Neural cell (in vitro differentiated cells): ENCODE measurements around the gene FILIP1L. TPM values are rescaled to one million over a fixed set of nuclear protein-coding genes. Genes with fewer than 3 reads are reported as not detected.

Source experiments
- H2AFZ ChIP-seq: fragments of 200-600, 300-800 bp; sonication (generic), shearing (Covaris generic); 2 replicates; pipeline ENCODE4 v1.6.0; 2014; ENCODE audit warnings: low read depth, mild to moderate bottlenecking, antibody characterized with exemption, low read length, moderate library complexity
- H3F3A ChIP-seq: fragments of 200-600 bp; shearing (Covaris generic); 2 replicates; pipeline ENCODE4 v1.6.1; 2016; ENCODE audit warnings: mild to moderate bottlenecking, moderate library complexity, mixed read lengths, antibody characterized with exemption, low read length; ENCODE audit not compliant: insufficient read depth, poor library complexity, severe bottlenecking
- H3K27ac ChIP-seq: fragments of 200-600, 300-800 bp; sonication (generic), shearing (Covaris generic); 2 replicates; pipeline ENCODE4 v1.5.1; 2014; ENCODE audit warnings: mild to moderate bottlenecking, low read length, moderate library complexity
- H3K27me3 ChIP-seq: fragments of 300-800, 200-600 bp; sonication (generic), shearing (Covaris generic); 2 replicates; pipeline ENCODE4 v1.6.0; 2014; ENCODE audit warnings: mild to moderate bottlenecking, low read depth, low read length, moderate library complexity; ENCODE audit not compliant: insufficient read depth
- H3K36me3 ChIP-seq: fragments of 300-800, 200-600 bp; sonication (generic), shearing (Covaris generic); 2 replicates; pipeline ENCODE4 v1.5.1; 2014; ENCODE audit warnings: mild to moderate bottlenecking, antibody characterized with exemption, low read length, moderate library complexity; ENCODE audit not compliant: insufficient read depth
- H3K4me2 ChIP-seq: fragments of 300-800, 200-600 bp; sonication (generic), shearing (Covaris generic); 2 replicates; pipeline ENCODE4 v1.6.0; 2014; ENCODE audit warnings: mild to moderate bottlenecking, low read length
- H3K4me3 ChIP-seq: fragments of 300-800, 200-600 bp; sonication (generic), shearing (Covaris generic); 2 replicates; pipeline ENCODE4 v1.5.1; 2014; ENCODE audit warnings: mild to moderate bottlenecking, low read length, moderate library complexity
- H3K79me2 ChIP-seq: fragments of 200-600 bp; shearing (Covaris generic); replicated peaks from 2 replicates; pipeline ENCODE4 v1.6.0; 2014; ENCODE audit warnings: mild to moderate bottlenecking, low read length, moderate library complexity; ENCODE audit not compliant: insufficient read depth
- H3K9ac ChIP-seq: fragments of 300-800, 200-600 bp; sonication (generic), shearing (Covaris generic); 2 replicates; pipeline ENCODE4 v1.6.1; 2016; ENCODE audit warnings: mild to moderate bottlenecking, low read length, mixed read lengths
- H3K9me2 ChIP-seq: fragments of 200-600 bp; shearing (Covaris generic); 2 replicates; pipeline ENCODE4 v1.6.1; 2016; ENCODE audit warnings: mild to moderate bottlenecking, low read length, mixed read lengths; ENCODE audit not compliant: insufficient read depth
- H3K9me3 ChIP-seq: fragments of 200-600, 300-800 bp; sonication (generic), shearing (Covaris generic); 2 replicates; pipeline ENCODE4 v1.6.1; 2016; ENCODE audit warnings: mild to moderate bottlenecking, mixed run types, low read length, moderate library complexity, mixed read lengths
- H4K20me1 ChIP-seq: fragments of 200-600 bp; shearing (Covaris generic); 2 replicates; pipeline ENCODE4 v1.6.1; 2016; ENCODE audit warnings: mild to moderate bottlenecking, mixed run types; ENCODE audit not compliant: insufficient read depth
- CTCF ChIP-seq: fragments of 450-650 bp; IDR thresholded peaks from 2 replicates; pipeline ENCODE4 v1.5.1; 2014; ENCODE audit warnings: antibody characterized with exemption, mild to moderate bottlenecking, moderate library complexity; ENCODE audit not compliant: poor library complexity, severe bottlenecking
- EP300 ChIP-seq: fragments of 450-650 bp; conservative IDR thresholded peaks from 2 replicates; pipeline ENCODE4 v1.6.1; 2014; ENCODE audit warnings: antibody characterized with exemption, mild to moderate bottlenecking, moderate library complexity; ENCODE audit not compliant: poor library complexity, severe bottlenecking
- EZH2 ChIP-seq: fragments of 200-600, 300-800 bp; shearing (Covaris generic), sonication (generic); IDR thresholded peaks from 2 replicates; pipeline ENCODE4 v1.6.1; 2014; ENCODE audit warnings: antibody characterized with exemption, low read length, borderline replicate concordance, mild to moderate bottlenecking; ENCODE audit not compliant: insufficient read depth, poor library complexity, severe bottlenecking
- MXI1 ChIP-seq: fragments of 450-650 bp; conservative IDR thresholded peaks from 2 replicates; pipeline ENCODE4 v1.6.1; 2014; ENCODE audit warnings: antibody characterized with exemption, mild to moderate bottlenecking; ENCODE audit not compliant: poor library complexity, severe bottlenecking
- POLR2AphosphoS5 ChIP-seq: IDR thresholded peaks from 2 replicates; pipeline ENCODE4 v1.6.1; 2012
- RAD21 ChIP-seq: fragments of 450-650 bp; conservative IDR thresholded peaks from 2 replicates; pipeline ENCODE4 v1.6.1; 2014; ENCODE audit warnings: antibody characterized with exemption, mild to moderate bottlenecking, moderate library complexity
- REST ChIP-seq: IDR thresholded peaks from 2 replicates; pipeline ENCODE4 v1.6.1; 2012; ENCODE audit warnings: borderline replicate concordance
- SMC3 ChIP-seq: fragments of 450-650 bp; conservative IDR thresholded peaks from 2 replicates; pipeline ENCODE4 v1.6.1; 2014; ENCODE audit warnings: antibody characterized with exemption, mild to moderate bottlenecking, moderate library complexity; ENCODE audit not compliant: poor library complexity
- TAF1 ChIP-seq: IDR thresholded peaks from 2 replicates; pipeline ENCODE4 v1.6.1; 2012; ENCODE audit warnings: low read depth
- polyA plus RNA-seq: library from polyadenylated mRNA; depleted of rRNA; stranded (reverse); fragments of >200 nt; gene quantifications from 2 replicates; pipeline ENCODE4 v1.2.3, GENCODE V29; 2014

FILIP1L gene
- polyA plus RNA-seq, 1 donor from 2014 or later, result 0.27 TPM

DNA sequence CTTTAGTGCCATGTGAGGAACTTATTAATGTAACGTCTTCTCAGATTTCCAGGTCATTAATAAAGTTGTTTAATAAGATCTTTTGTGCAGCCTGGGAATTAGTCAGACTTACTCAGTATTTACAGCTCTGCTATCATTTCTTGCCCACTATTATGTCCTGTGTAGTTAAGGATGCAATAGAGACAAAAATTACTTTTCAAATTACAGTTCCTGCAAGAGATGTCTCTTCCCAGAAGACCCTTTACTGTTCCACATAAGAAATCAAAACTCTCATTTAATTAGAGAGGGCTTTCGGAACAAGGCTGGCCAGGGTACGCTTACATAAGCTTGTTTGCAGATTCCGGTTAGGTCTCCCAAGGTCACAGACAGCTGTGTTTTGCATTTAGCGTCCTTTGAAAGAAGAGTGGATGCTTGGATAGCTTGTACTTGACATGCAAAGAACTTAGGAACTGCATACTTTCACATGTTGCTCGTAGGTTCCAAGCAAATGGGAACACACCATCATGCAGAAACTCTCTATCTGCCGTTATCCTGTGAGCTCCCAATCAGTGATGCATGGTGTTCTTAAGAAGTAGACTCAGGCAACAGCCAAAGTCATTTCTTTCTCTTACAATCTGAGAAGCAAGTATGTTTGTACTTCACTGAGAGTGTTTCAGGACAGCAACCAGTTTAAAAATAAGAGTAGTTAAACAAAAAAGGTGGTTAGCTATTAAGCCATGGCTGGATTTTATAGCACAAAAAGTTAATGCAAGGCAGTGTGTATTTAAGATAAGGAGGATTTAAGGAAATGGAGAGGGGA is 37.4 kb downstream of the FILIP1L start:
- Histone ChIP-seq H3F3A (no peaks in the 10 kb centered on the region), H3K27ac (no peak overlapping the region), H3K27me3 (no peaks in the 10 kb centered on the region), H3K36me3 (no peaks in the 10 kb centered on the region), H4K20me1 (no peaks in the 10 kb centered on the region), H3K4me3 (no peak overlapping the region), H2AFZ (no peak overlapping the region), H3K79me2 (no peaks in the 10 kb centered on the region), H3K9ac (no peak overlapping the region), H3K4me2 (no peak overlapping the region), H3K9me2 (no peaks in the 10 kb centered on the region), H3K9me3 (no peaks in the 10 kb centered on the region)
- TF ChIP-seq CTCF (no peak), POLR2AphosphoS5 (no peak), RAD21 (no peak), MXI1 (no peak), TAF1 (no peak), REST (no peak), EP300 (no peak), SMC3 (no peak), EZH2 (no peak)

DNA sequence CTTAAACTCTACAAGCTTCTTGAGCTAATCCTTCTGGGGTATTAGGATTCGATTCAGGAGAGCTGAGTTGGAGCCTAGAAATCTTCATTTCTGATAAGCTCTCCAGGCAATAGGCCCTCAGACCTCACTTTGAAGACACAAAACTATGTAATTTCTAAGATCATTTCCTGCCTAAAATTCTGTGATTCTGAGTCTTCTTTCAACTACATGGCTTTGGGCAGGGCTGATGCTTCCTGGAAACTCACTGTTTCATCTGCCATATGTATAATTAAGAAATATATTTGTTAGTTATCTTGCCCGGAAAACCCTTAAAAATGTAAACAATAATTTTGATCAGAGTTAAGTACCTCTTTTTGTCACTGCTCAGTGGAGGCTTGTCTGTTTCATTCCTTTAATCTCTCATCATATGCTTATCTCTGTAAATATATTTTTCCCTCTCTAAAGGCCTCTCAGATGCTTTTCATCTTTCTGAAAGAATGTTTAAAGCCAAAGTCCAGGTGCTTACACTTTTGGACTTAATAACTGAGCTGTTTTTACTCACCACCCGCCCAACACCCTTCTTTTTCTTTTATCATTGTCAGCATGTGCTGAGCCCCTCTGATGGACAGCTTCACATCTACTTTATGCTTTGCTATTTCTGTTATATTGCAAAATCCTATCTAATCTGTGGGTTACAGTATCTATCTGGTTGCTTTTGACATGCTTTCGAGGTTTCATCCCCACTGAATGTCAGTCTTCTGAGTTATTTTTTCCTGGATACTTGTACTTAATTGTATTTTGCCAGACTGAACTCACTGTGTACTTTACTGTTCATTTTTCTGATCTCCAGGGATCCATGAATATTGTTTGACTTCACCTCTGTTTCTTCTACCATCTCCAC is 38.2 kb downstream of the FILIP1L start:
- Histone ChIP-seq H3K36me3 (no peaks in the 10 kb centered on the region), H3K4me3 (no peak overlapping the region), H3K4me2 (no peak overlapping the region), H3K79me2 (no peaks in the 10 kb centered on the region), H2AFZ (no peak overlapping the region), H3K27me3 (no peaks in the 10 kb centered on the region), H3K9ac (no peak overlapping the region), H3K27ac (no peak overlapping the region), H3K9me2 (no peaks in the 10 kb centered on the region), H3F3A (no peaks in the 10 kb centered on the region), H3K9me3 (no peaks in the 10 kb centered on the region), H4K20me1 (no peaks in the 10 kb centered on the region)
- no peak for TF ChIP-seq MXI1
- TF ChIP-seq EP300, result no peak
- no peak for TF ChIP-seq RAD21
- no peak for TF ChIP-seq EZH2
- TF ChIP-seq TAF1, result no peak
- TF ChIP-seq REST, result no peak
- TF ChIP-seq POLR2AphosphoS5, result no peak
- no peak for TF ChIP-seq SMC3
- TF ChIP-seq CTCF, result no peak
